DMS114 treated with DMSO at 0.1 percent for 48 hours (cell line): ENCODE results near the gene PATE4.

Source experiments
- DNase-seq: peaks from one replicate; lab custom pipeline; 2025; ENCODE audit not compliant: unreplicated experiment; lab: John Stamatoyannopoulos, UW

PATE4 gene

GRCh38 chr11:125887373-125888324 lies 54.5 kb downstream of the PATE4 start, which contains the start of gene HYLS1:
Gene HYLS1 (plus strand): TSS chr11:125887668. CDS start chr11:125899369, 11,701 bp downstream.
- DNase-seq = peak; percentile 87
